K562 (cell line): ENCODE data around the gene ARFGEF3. TPM values are rescaled to one million over a fixed set of nuclear protein-coding genes. Genes with fewer than 3 reads are reported as not detected.

Source experiments
- ATAC-seq: fragments of 200-7000 bp; cut with Tn5 transposase; 3 replicates; pipeline ENCODE4 v1.9.1; 2020; ENCODE audit warnings: moderate library complexity
- BruUV-seq: library from RNA; stranded (reverse); fragments of 400-500 nt; replicated peaks from 2 replicates; lab custom pipeline; 2021; lab: Mats Ljungman, UMichigan
- CTCF ChIA-PET: fragments of 300-600 bp; formaldehyde crosslinking; extraction: SDS; loops from one replicate; lab custom pipeline; 2021; ENCODE audit warnings: low intra/inter-chr PET ratio; lab: Yijun Ruan, JAX
- POLR2A ChIA-PET: fragments of 300-600, 350-650 bp; sonication (Branson Sonifier 250); formaldehyde crosslinking; extraction: SDS; loops from one replicate; lab custom pipeline; 2021; ENCODE audit warnings: antibody characterized with exemption, inconsistent platforms; lab: Yijun Ruan, JAX
- DNase-seq, 4 experiments: peaks; one replicate each; pipeline versions ENCODE4 v3.0.0 to v3.0.0-alpha.2; 2011 to 2018; ENCODE audit warnings: low spot score in 3 of 4, mixed read lengths in 3 of 4; ENCODE audit errors: extremely low read depth in 1 of 4
- FAIRE-seq: peaks from 2 replicates; lab custom pipeline; 2011; peaks lifted over from hg19 to GRCh38; lab: Jason Lieb, UNC
- H2AFZ ChIP-seq: 2 replicates; pipeline ENCODE4 v1.6.0; 2011; ENCODE audit warnings: low read depth, low read length, control low read depth, inconsistent platforms
- H3K27ac ChIP-seq: fragments of 200-600 bp; 3 replicates; pipeline ENCODE4 v1.8.0; 2011; ENCODE audit warnings: low read depth, mild to moderate bottlenecking, control low read depth, inconsistent platforms, low read length, moderate library complexity, mixed read lengths; ENCODE audit errors: extremely low read depth
- H3K27me3 ChIP-seq, 2 experiments: fragments of 300-600 bp in 1 of 2; 2 replicates in 1 of 2; 3 replicates in 1 of 2; pipeline versions ENCODE4 v1.6.0 to v1.8.0; 2011; ENCODE audit warnings: inconsistent platforms in 2 of 2, low read length in 2 of 2, mild to moderate bottlenecking in 1 of 2, mixed read lengths in 1 of 2, moderate library complexity in 1 of 2; ENCODE audit not compliant: control insufficient read depth in 2 of 2, insufficient read depth in 2 of 2
- H3K36me3 ChIP-seq: fragments of 300-600 bp; 3 replicates; pipeline ENCODE4 v1.8.0; 2011; ENCODE audit warnings: mild to moderate bottlenecking, low read length, inconsistent platforms; ENCODE audit not compliant: control insufficient read depth, insufficient read depth
- H3K4me1 ChIP-seq, 2 experiments: fragments of 200-600 bp in 1 of 2; replicated peaks in 1 of 2; 2 replicates in 1 of 2; 3 replicates in 1 of 2; pipeline versions ENCODE4 v1.5.1 to v1.8.0; 2011; ENCODE audit warnings: inconsistent platforms in 2 of 2, low read length in 2 of 2, mild to moderate bottlenecking in 1 of 2, mixed read lengths in 1 of 2, moderate library complexity in 1 of 2; ENCODE audit not compliant: control insufficient read depth in 2 of 2, insufficient read depth in 2 of 2
- H3K4me2 ChIP-seq: 2 replicates; pipeline ENCODE4 v1.6.1; 2011; ENCODE audit warnings: low read length, control low read depth, inconsistent platforms, mixed read lengths; ENCODE audit not compliant: insufficient read depth
- H3K4me3 ChIP-seq: fragments of 200-600 bp; sonication (generic), shearing (Covaris generic); 2 replicates; pipeline ENCODE4 v1.5.1; 2016; ENCODE audit warnings: control low read depth, inconsistent platforms
- H3K79me2 ChIP-seq: fragments of 200-600 bp; 3 replicates; pipeline ENCODE4 v1.8.0; 2011; ENCODE audit warnings: low read length, inconsistent platforms; ENCODE audit not compliant: control insufficient read depth, insufficient read depth
- H3K9ac ChIP-seq, 2 experiments: 2 replicates each; pipeline versions ENCODE4 v1.6.0 to v1.6.1; 2011; ENCODE audit warnings: low read depth in 2 of 2, low read length in 2 of 2, control low read depth in 1 of 2, inconsistent platforms in 1 of 2, mild to moderate bottlenecking in 1 of 2, mixed read lengths in 1 of 2; ENCODE audit not compliant: insufficient read depth in 1 of 2
- H3K9me1 ChIP-seq: one replicate; pipeline ENCODE4 v1.6.0; 2011; ENCODE audit warnings: inconsistent platforms, mild to moderate bottlenecking, low read length, moderate library complexity; ENCODE audit not compliant: control insufficient read depth, insufficient read depth
- H3K9me3 ChIP-seq: replicated peaks from 2 replicates; pipeline ENCODE4 v1.5.1; 2011; ENCODE audit warnings: low read depth, low read length, inconsistent platforms; ENCODE audit not compliant: control insufficient read depth, insufficient read depth
- H4K20me1 ChIP-seq: replicated peaks from 2 replicates; pipeline ENCODE4 v1.6.1; 2011; ENCODE audit warnings: low read length, inconsistent platforms, mixed read lengths; ENCODE audit not compliant: control insufficient read depth, insufficient read depth
- FOXA1 ChIP-seq: fragments of 450-650 bp; IDR thresholded peaks from 2 replicates; pipeline ENCODE4 v1.6.1; 2016; ENCODE audit warnings: mild to moderate bottlenecking, borderline replicate concordance
- SIN3B ChIP-seq: fragments of 450-650 bp; IDR thresholded peaks from 2 replicates; pipeline ENCODE4 v1.6.1; 2017; ENCODE audit warnings: low read depth, mild to moderate bottlenecking, moderate library complexity
- SIX5 ChIP-seq, 2 experiments: IDR thresholded peaks; 2 replicates each; pipeline ENCODE4 v1.6.1; 2011; ENCODE audit warnings: low read length in 2 of 2, borderline replicate concordance in 1 of 2, low read depth in 1 of 2, mild to moderate bottlenecking in 1 of 2, moderate library complexity in 1 of 2; ENCODE audit not compliant: insufficient read depth in 1 of 2
- WGBS: fragments of 100-300 bp; shearing (Covaris generic); methylation state at CpG from one replicate; pipeline ENCODE4 v1.1.6; 2016; ENCODE audit warnings: low coverage, mixed read lengths; ENCODE audit not compliant: insufficient coverage; ENCODE audit errors: missing lambda C conversion rate; 5-methylcytosine and 5-hydroxymethylcytosine counted together
- in situ Hi-C: fragments of 300-500 bp; cut with MboI; formaldehyde crosslinking; loops from 4 replicates; pipeline ENCODE4 v1.15.0; 2018; ENCODE audit warnings: inconsistent platforms, mixed read lengths
- intact Hi-C: fragments of 100-400 bp; cut with micrococcal nuclease; formaldehyde crosslinking; loops from 2 replicates; pipeline ENCODE4 v1.14.2; 2022
- polyA plus RNA-seq, 8 experiments: library from polyadenylated mRNA; depleted of rRNA in 4 of 8; stranded (reverse) in 5 of 8; unstranded in 3 of 8; fragments of >200 nt; fragmentation: Nextera tagmentation in 2 of 8; fragmentation: Illumina TruSeq in 1 of 8; extraction: Ambion mirVana in 2 of 8; extraction: Trizol in 1 of 8; gene quantifications; 2 replicates each; pipeline versions ENCODE4 v1.2.1 to v1.2.3, GENCODE V29; 2011 to 2014; ENCODE audit warnings: inconsistent platforms in 1 of 8, missing spikeins in 1 of 8
- total RNA-seq, 7 experiments: library from RNA; depleted of rRNA in 6 of 7; stranded (reverse); fragments of >200 nt in 6 of 7; fragmentation: Illumina TruSeq in 2 of 7; extraction: Trizol in 2 of 7; gene quantifications; 2 replicates each; pipeline versions ENCODE4 v1.2.1 to v1.2.3, GENCODE V29; 2011 to 2021; ENCODE audit warnings: low replicate concordance in 1 of 7
- TF ChIP-seq, protein P1 (sequence below): sonication (generic); formaldehyde crosslinking; IDR thresholded peaks from 2 replicates; pipeline ENCODE4 v1.8.1; 2023; ENCODE audit warnings: mild to moderate bottlenecking, missing genetic modification reagents
- TF ChIP-seq, protein P2 (sequence below): fragments of 200-800 bp; sonication (Bioruptor generic); IDR thresholded peaks from 2 replicates; pipeline ENCODE4 v1.6.1; 2017; ENCODE audit warnings: missing genetic modification characterization, missing compliant biosample characterization

Gene ARFGEF3
- total and polyA plus RNA-seq, 9 of the 15 experiments (the other 6 are each of a cell fraction or from before 2014, with no cell fraction given) = under 0.01 to 0.02 TPM; not detected in 7

DNA sequence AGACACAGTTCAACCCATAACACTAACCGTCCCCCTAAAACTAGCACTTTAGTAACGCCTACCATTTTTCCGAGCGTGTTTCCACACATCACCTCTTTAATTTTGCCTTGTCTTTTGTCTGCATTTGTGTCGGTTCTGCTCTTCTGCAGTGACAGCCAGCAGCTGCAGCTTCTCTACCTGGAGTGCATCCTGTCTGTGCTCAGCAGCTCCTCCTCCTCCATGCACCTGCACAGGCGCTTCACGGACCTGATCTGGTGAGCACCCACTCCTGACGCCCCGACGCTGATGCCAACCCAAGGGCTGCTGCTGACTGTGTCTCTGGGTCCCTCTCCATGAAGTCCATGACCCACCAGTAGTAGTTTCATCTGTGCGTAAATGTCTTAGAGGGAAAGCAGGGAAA, 92.0 kb downstream of the ARFGEF3 start:
- Histone ChIP-seq H3K27me3 (peaks cover 18 to 31% of the 10 kb centered on the region in 2 experiments), H3K4me1 (0 out of 5 replicates have a peak, but pooled peaks cover 0 to 2% of the 10 kb centered on the region in 2 experiments), H3K4me3 (no peak overlapping the region), H3K79me2 (no peaks in the 10 kb centered on the region), H3K9me3 (no peaks in the 10 kb centered on the region), H3K36me3 (no peaks in the 10 kb centered on the region), H4K20me1 (no peaks in the 10 kb centered on the region), H2AFZ (no peak overlapping the region), H3K9ac (no peak overlapping the region), H3K4me2 (no peak overlapping the region), H3K27ac (no peak overlapping the region), H3K9me1 (no peaks in the 10 kb centered on the region)
- under 1% methylated on average over 11 of the region's 11 CpGs for WGBS
- DNase-seq = no peak
- ATAC-seq = no peak
- ChIA-PET POLR2A (no interaction called here), CTCF (no interaction called here)
- FAIRE-seq = no peak
- no TSS peak for BruUV-seq
- intact Hi-C loops = no loop called here
- no peak for TF ChIP-seq FOXA1
- TF ChIP-seq SIN3B = no peak
- TF ChIP-seq SIX5 (IDR thresholded peaks at IDR 0.05; ENCODE audit: borderline replicate concordance in 1 of 2, insufficient read depth in 1 of 2, low read depth in 1 of 2, low read length in 2 of 2) = no peak
- TF ChIP-seq, protein P1, sequence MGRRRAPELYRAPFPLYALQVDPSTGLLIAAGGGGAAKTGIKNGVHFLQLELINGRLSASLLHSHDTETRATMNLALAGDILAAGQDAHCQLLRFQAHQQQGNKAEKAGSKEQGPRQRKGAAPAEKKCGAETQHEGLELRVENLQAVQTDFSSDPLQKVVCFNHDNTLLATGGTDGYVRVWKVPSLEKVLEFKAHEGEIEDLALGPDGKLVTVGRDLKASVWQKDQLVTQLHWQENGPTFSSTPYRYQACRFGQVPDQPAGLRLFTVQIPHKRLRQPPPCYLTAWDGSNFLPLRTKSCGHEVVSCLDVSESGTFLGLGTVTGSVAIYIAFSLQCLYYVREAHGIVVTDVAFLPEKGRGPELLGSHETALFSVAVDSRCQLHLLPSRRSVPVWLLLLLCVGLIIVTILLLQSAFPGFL = no peak
- TF ChIP-seq, protein P2, sequence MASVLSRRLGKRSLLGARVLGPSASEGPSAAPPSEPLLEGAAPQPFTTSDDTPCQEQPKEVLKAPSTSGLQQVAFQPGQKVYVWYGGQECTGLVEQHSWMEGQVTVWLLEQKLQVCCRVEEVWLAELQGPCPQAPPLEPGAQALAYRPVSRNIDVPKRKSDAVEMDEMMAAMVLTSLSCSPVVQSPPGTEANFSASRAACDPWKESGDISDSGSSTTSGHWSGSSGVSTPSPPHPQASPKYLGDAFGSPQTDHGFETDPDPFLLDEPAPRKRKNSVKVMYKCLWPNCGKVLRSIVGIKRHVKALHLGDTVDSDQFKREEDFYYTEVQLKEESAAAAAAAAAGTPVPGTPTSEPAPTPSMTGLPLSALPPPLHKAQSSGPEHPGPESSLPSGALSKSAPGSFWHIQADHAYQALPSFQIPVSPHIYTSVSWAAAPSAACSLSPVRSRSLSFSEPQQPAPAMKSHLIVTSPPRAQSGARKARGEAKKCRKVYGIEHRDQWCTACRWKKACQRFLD (CRISPR knock-in tag) = no peak
- in situ Hi-C loops = no loop called here
